TTC549 (cell line): ENCODE results near the gene HDLBP.

Experiments
- FAIRE-seq: peaks from 2 replicates; lab custom pipeline; 2012; peaks lifted over from hg19 to GRCh38; lab: Jason Lieb, UNC

HDLBP gene, protein sequence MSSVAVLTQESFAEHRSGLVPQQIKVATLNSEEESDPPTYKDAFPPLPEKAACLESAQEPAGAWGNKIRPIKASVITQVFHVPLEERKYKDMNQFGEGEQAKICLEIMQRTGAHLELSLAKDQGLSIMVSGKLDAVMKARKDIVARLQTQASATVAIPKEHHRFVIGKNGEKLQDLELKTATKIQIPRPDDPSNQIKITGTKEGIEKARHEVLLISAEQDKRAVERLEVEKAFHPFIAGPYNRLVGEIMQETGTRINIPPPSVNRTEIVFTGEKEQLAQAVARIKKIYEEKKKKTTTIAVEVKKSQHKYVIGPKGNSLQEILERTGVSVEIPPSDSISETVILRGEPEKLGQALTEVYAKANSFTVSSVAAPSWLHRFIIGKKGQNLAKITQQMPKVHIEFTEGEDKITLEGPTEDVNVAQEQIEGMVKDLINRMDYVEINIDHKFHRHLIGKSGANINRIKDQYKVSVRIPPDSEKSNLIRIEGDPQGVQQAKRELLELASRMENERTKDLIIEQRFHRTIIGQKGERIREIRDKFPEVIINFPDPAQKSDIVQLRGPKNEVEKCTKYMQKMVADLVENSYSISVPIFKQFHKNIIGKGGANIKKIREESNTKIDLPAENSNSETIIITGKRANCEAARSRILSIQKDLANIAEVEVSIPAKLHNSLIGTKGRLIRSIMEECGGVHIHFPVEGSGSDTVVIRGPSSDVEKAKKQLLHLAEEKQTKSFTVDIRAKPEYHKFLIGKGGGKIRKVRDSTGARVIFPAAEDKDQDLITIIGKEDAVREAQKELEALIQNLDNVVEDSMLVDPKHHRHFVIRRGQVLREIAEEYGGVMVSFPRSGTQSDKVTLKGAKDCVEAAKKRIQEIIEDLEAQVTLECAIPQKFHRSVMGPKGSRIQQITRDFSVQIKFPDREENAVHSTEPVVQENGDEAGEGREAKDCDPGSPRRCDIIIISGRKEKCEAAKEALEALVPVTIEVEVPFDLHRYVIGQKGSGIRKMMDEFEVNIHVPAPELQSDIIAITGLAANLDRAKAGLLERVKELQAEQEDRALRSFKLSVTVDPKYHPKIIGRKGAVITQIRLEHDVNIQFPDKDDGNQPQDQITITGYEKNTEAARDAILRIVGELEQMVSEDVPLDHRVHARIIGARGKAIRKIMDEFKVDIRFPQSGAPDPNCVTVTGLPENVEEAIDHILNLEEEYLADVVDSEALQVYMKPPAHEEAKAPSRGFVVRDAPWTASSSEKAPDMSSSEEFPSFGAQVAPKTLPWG (N-terminal part only)

DNA sequence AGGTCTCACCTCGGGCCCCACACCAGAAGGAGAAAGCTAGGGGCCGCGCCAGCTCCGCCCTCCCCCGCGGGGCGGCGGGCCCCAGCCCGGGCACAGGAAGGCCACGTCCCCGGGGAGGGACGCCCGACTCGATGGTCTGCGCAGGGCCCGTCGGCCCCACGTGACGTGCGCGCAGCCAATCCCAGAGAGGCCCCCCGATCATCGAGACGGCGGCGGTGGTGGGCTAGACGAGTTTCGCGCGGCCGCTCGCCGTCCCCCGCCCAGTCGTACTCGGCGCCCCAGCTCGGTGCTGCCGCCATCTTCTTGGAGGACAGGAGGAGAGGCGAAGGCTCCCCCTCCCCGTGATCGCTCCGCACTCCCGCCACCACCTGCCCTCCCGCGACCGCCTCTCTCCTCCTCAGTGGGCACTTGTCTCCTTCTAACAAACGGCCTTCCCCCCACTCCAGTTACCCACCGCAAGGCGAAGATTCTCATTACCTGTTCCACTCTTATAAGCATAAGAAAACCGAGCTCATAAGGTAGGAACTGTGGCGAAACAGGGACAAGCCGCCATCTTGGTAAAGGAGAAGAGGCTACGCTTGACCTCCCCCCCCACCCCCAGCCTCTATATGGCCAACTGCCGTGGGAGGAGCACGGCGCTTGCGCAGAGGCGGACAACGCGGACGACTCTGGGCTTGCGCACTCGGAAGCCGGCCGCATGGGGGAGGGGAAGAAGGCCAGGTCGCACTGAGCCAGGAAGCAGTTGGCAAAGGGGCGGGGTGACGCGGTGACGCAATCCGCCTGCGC lies at the start of gene HDLBP:
HDLBP (minus strand) TSS at position 580 of the 786 bp plus-strand sequence. CDS start 48,803 bp downstream, outside the sequence.
- FAIRE-seq = no peak

DNA sequence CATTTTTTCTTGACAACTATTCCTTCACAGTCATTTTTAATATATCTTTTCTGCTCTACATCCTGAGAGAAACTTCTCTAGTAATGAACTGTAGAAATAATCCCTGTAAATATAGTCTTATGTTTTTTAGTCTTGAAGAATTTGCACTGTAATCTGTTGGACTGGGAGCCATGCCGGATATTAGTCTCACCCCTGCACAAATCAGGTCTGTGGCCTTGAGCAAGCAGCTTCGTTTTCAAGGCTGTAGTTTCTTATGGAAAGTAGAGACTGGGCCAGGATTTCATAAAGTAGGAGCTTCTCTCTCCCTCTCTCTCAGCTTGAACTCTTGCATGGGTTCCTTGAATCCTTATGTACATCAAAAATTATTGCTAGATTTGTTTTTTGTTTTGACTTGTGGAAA lies 49.3 kb upstream of the HDLBP start:
- no peak for FAIRE-seq

DNA sequence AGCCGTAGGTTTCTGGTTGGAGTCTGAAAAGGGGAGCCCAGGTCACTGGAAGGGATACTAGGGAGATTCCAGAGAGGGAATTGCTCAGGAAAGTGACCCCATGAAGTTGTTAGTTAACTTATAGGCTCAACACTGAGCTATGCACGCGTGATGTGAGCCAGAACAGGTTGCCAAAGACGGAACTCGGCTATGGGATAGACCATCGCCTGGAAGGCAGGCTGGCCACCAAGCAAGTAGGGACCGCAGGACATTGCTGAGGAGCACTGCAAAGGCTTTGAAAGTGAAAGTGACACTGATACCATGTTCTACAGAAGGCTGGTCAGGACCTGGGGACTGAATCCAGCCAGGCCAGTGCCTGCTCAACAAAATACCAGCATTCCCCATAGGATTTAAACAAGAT lies 48.0 kb upstream of the HDLBP start:
- no peak for FAIRE-seq

DNA sequence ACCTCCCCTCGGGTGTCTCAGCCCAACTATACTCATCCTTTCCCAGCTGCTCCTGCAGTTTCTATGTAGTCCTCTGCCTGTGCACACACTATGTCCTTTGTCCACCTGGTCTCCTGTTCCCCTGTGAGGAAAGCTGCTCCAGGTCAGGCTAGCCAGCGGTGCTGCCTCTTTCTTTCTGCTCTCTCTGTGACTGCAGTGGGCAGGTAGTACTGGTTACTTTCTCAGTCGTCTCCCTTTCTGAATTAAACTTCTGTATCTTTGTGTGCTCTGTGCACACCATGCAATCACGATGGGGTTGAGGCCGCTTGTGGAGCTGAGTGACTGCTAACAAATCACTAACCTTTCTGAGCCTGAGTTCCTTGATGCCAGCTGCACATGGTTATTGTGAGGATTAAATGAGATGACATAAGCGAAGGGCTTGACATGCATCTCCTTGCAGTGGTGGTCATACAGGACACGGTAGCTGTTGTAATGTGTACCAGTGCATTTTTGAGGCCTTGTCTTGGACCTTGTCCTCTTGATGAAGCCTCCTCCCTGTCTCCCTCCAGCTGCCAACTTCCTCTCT lies 44.1 kb upstream of the HDLBP start:
- FAIRE-seq = no peak

DNA sequence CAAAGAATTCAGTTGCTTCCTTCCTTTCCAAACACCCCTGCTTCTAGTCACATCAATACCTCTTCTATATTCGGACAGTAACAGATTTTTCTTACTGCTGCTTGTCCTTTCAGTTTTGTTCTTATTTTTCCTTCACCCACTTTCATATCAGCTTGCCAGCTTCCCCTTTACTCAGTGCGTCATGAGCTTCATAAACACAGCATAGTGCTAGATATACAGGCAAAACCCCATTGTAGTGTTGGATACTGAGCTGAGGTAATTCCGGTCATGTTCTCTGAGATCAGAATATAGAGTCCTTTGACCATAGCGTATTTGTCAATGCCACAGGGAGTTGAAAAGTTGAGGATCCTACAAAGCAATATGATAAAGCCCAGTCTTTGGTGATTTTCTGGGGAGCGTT lies 43.0 kb upstream of the HDLBP start:
- FAIRE-seq = no peak

DNA sequence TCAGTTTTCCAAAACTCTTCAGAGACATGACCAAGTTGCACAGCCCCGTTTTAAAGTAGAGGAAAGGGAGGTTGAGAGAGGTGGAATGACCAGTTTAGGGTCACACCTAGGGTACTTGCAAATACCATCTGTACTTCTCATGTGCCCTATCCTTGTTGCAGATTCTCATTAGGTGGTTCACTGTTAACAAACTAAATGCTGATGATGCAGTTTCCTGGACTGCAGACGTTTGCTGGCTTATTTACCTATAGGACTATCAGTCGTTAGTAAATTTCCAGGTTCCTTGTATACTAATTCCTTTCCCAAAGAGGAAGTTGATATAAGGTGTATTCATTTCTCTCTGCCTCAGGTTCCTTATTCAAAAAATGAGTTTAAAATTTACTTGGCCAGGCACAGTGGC lies 42.1 kb upstream of the HDLBP start:
- no peak for FAIRE-seq

DNA sequence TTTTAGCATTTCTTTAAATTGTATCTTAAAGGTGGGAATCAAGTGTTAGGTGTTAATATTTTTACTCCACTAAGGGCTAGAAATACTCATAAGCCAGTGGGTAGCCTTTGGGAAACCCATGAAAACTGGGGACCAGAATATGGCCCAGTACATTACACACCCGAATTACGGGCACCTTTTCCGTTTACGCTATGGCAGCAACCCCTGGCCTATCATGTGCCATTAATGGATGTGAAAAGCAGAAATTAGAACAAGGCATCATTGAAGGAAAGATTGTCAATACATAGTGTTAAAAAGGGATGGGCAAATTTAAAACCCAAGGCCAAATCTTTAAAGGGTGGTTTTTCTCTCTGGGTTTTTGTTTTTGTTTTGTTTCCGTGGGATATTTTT lies 41.4 kb upstream of the HDLBP start:
- no peak for FAIRE-seq

DNA sequence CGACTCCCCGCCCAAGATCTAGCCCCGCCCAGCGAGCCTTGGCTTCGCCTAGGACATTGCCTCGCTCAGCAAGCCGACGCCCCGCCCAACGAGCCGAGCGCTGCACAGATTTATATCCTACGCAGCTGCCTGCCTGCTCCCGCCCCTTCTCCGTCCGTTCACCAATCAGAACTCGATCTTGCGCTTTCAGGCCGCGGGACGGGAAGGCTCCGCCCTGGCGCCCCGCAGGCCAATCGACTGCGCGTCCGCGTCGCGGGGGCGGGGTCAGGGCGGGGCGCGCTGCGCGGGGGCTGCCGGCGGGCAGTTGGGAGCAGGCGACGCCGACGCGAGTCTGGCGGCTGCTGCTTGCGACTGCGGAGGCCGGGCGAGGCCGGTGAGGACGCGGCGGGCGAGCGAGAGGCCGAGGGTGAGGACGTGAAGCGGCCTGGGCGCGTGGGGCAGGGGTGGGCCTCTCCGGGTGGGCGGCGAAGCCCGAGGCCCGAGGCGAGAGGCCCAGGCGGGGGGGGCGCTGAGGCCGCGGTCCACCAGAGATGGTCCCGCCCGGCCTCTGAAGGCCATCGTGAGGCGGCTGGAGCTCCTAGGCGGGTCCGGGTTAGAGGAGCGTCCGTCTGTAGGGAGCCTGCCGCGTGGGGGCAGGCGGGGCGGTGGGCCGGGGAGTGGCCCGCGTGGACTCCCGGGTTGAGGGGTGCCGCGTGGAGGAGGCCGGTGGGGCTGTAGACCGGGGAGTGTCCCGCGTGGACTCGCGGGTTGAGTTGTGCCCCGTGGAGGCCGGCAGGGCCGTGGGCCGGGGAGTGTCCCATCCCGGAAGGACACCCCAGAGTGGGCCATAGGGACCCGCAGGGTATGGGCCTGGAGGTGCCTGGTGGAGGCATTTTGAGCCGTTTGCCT lies 40.8 kb upstream of the HDLBP start, which contains the start of gene FARP2:
FARP2 (plus strand) TSS at position 303 of the 888 bp plus-strand sequence. CDS start 16,823 bp downstream, outside the sequence.
- no peak for FAIRE-seq

DNA sequence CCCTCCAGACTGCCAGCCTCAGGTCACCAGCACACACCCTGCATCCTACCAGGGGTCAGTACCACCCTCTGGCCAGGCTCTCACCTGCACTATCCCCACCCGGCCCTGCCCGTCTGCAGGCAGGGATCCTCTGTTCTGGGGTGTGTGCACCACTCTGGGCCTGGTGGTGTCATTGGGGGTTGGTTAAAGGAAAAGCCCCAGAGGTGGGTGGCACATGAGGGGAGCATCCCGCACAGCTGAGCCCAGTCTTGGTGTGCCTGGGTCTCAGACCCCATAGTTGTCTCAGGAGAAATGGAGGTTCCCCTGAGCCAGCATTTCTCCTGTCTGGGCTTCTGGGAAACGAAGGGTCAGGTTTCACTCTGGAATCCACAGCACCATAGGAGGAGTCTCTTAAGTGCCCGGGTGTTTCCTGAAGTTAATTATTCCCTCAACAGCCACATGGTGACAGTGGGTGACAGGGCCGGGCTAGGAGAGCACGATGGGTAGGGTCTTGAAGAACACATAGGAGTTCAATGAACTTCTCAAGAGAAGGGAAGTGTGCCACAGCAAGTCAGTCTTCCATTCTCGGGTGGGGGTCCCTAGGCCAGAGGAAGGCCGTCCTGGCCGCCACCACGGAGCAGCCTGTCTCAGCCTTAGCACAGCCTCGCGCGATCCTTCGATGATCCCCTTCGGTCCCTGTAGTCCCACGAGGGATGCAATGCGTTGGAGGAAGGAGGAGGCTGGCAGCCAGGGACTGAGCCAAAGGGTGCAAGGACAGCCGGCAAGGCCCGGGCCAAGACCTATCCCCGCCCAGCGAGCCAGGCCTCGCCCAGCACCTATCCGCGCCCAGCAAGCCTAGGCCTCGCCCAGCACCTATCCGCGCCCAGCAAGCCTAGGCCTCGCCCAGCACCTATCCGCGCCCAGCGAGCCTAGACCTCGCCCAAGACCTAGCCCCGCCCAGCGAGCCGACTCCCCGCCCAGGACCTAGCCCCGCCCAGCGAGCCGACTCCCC lies 39.5 kb upstream of the HDLBP start:
- no peak for FAIRE-seq

DNA sequence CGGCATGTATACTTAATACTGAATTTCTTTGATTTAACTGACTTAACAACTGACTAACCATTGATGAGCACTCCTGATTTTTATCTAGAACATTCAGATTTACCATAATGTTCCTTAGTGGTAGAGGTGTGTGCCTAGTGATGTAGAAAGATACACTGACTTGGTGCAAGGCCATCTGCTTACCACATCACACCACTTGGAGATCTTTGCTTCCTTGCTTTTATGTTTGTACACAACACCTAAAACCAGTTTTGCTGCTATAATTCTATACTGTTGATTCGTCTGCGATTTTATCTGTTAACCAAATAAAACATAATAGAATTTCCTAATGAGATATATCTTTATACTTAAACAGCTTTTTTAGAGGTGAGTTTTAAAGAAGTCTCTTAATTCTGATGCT lies 36.8 kb upstream of the HDLBP start:
- FAIRE-seq = no peak

DNA sequence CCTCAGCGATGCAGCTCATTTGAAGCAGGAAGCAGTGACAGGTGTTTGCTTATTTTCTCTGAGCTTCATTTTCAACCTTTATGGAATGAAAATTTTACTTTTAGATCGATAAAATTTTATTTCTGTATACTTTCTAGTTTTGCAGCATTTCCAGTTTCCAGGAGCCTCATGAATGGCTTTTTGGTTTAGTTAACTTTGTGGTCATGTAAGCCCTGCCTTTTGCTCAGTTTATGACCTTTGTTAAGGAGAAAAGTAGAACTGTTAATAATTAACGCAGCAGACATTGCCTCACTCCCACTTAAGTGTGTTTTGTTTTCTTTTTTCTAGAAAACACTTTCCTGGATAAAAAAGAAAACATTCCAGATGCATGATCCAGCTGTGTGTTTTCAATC lies 36.2 kb upstream of the HDLBP start:
- FAIRE-seq = no peak

DNA sequence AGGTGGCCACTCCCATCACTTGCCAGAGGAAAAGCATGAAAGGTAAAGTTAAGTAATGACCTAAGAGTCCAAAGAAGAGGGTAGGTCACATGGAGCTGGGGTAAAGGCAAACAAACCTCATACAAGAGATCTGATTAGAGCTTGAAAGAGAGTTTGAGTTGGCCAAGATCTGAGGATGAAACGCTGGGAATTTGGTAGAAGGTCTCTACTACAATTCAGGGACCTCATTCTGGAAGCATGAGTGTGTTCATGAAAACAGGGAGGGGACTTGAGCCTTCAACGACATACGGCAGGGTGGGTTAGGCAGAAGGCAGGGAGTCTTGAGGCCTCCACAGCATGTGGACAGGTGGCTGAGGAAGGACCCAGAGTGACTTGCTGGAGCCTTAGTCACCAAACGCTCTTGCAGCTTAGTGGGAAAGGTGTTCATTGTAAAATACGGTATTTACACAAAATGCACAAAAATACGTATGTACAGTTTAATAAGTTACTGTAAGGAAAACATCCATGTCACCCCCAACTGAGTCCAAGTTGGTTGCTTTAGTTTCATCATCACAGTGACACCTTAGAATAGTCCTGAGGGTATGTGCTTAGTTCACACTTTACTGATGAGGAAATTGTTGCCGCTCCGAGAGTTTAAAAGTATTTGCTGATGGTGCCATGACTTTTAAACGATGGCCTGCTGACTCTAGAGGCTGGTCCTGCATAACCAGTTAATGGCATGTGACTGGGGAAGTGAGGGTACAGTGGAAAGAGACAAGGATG lies 35.6 kb upstream of the HDLBP start:
- no peak for FAIRE-seq

DNA sequence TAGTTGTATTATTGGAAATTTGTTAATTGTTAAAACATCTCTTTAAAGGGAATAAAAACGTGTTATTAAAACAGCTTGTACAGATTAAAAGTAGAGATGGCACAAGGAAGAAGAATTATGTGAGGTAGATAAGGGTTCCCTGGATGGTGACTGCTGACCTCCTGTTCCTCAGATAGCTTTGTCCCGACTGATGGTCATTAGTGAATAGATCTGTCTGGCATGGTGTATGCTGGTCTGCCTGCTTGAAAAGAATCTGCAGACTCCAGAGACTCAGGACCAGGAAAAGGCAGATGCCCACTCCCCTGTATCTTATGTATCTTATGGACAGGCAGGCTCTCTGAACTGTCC lies 35.0 kb upstream of the HDLBP start:
- FAIRE-seq = no peak

DNA sequence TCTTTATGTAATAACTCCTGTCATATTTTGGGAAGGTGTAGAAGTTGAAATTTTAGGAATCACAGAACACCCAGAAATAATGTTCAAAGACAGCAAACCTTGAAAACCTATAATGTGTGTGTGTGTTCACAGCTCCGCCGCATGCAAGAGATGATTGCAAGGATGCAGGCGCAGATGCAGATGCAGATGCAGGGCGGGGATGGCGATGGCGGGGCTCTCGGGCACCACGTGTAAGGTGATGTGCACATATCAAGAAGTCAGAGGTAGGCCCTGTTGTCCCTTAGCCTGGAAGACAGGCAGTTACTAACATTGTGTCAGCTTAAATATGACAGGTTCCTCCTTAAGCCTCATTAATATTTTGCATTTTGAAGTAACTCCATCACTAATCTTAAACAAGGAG lies 34.5 kb upstream of the HDLBP start:
- FAIRE-seq = no peak

DNA sequence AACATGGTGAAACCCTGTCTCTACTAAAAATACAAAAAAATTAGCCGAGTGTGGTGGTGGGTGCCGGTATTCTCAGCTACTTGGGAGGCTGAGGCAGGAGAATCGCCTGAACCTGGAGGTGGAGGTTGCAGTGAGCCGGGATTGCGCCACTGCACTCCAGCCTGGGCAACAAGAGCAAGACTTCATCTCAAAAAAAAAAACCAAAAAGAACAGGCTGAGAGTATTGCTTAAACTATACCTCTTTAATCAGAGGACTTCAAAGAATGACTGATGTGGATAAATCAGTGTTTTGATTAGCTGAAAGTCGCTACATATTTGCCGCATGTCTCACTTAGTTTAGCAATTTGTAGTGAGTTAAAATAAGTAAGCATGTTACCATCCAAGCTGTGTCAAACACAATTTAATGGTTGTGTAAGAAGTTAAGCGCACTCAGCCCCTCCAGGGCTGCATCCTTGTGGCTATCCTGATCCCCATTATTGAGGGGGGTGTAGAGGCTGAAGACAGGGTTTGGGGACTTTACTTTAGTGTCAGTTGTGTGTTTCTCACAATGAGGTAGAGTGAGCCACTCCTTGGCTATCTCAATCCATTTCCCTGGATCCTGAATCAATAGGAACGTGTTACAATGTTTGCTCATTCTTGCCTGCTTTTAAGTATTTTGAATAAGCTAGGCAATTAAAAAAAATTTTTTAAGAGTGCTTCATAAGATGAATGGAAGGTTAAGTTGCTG lies 29.6 kb upstream of the HDLBP start:
- FAIRE-seq = no peak

DNA sequence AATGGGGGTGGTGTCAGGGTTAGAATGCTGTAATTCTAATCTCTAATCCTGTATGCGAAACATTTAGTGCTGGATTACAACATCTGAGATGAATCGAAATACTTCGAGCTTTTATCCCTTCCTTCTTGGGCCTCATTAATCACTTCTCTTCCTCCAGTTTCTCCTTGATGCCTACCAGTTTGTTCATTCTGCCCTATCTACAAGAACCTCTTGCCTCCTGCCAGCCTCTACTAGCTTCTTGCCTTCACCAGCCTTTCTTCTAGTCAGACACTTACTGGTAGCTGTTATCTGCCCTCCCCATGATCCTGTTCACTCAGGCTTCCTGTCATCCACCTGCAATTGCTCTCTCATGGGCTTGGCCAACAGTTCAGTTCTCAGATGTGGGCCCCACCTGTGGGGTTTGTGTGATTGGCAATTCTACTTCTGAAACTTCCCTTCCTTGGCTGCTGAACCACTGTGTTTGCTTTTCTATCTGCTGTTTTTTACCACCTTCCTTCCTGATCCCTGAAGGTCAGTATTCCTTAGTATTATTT lies 25.2 kb upstream of the HDLBP start:
- FAIRE-seq = no peak

DNA sequence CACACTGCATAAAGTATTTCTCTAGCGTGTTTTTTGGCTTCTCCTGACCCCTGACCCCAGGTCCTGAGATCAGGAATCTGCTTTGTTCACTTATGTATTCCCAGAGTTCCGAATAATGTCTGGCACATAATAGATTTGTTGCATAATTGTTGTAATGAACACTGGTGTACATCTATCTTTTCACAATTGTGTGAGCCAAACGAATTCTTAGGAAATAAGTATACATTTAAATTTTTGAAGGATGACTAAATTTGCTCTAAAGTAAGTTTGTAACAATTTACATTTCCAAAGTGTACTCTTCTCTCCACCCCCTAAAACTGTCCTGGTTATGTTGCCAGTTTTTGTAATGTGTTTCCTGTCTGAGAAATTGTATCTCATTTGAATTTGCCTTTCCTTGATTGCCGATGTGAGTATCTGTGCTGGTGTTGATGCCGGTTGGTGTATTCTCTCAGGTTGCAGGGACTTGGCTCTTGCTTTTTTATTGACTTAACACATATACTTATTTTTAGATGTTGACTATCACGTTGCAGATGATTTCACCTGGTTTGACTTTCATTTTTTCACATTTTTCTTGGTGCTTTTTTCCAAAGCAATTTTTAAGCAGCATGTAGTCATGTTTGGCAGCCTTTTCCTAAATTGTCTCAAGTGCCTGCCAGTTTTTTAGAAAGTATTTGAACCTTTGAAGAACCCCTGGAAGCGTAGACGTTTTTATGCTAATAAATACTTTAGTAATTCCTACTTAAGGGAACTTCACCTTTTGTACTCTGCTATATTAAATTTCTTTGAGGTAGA lies 24.6 kb upstream of the HDLBP start:
- no peak for FAIRE-seq
